Thyroid gland (tissue), 4 donors: ENCODE data around the gene BTBD9.

Experiments used
- POLR2A ChIP-seq, 2 donors: fragments of 450-650 bp; IDR thresholded peaks; one replicate each; pipeline ENCODE4 v1.6.1; 2017; ENCODE audit warnings: antibody characterized with exemption in 2 of 2, mild to moderate bottlenecking in 2 of 2, moderate library complexity in 1 of 2
- TF ChIP-seq, protein P1 (sequence below), 6 experiments: fragments of 200-600 bp in 3 of 6; fragments of 450-650 bp in 3 of 6; sonication (generic) in 3 of 6; IDR thresholded peaks; one replicate each; pipeline ENCODE4 v1.5.1; 2016 to 2019; ENCODE audit warnings: antibody characterized with exemption in 6 of 6, mild to moderate bottlenecking in 2 of 6, inconsistent platforms in 1 of 6, moderate library complexity in 1 of 6

DNA sequence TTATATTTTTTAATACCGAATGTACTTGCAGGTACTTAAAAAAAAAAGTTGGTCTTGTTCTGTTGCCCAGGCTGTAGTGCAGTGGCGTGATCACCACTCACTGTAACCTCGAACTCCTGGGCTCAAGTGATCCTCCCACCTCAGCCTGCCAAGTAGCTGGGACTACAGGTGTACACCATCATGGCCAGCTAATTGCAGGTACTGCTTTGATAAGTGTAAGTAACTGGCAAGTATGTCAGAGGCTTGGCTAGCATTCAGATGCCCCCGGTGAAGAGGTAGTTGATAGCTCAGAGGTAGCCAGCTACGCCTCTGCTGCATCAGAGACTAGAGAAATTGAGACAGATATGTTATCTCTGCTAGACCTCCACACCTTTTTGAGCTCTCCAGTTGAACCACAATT lies 40.5 kb downstream of the BTBD9 start:
- TF ChIP-seq, protein P1, sequence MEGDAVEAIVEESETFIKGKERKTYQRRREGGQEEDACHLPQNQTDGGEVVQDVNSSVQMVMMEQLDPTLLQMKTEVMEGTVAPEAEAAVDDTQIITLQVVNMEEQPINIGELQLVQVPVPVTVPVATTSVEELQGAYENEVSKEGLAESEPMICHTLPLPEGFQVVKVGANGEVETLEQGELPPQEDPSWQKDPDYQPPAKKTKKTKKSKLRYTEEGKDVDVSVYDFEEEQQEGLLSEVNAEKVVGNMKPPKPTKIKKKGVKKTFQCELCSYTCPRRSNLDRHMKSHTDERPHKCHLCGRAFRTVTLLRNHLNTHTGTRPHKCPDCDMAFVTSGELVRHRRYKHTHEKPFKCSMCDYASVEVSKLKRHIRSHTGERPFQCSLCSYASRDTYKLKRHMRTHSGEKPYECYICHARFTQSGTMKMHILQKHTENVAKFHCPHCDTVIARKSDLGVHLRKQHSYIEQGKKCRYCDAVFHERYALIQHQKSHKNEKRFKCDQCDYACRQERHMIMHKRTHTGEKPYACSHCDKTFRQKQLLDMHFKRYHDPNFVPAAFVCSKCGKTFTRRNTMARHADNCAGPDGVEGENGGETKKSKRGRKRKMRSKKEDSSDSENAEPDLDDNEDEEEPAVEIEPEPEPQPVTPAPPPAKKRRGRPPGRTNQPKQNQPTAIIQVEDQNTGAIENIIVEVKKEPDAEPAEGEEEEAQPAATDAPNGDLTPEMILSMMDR (IDR thresholded peaks at IDR 0.05), result no peak
- TF ChIP-seq POLR2A (IDR thresholded peaks at IDR 0.05), result no peak
